ENCODE results near the gene NUP62CL. TPM values are rescaled to one million over a fixed set of nuclear protein-coding genes. Genes with fewer than 3 reads are reported as not detected.

Gene NUP62CL
- total and polyA plus RNA-seq, 2 donors (not counting 1 experiment from before 2014, with no cell fraction given), result 0.89 to 3.2 TPM

GRCh38 chrX:107102980-107103379, 103.3 kb downstream of the NUP62CL start:
- TF ChIP-seq CTCF (IDR thresholded peaks at IDR 0.05) (no peak), EZH2 (IDR thresholded peaks at IDR 0.05; ENCODE audit: borderline replicate concordance, insufficient read depth, low read depth, low read length, poor library complexity, severe bottlenecking) (no peak)
- WGBS (ENCODE audit: insufficient coverage), result no CpG with 5 or more reads among the region's 1 CpG
- no peaks in the 10 kb centered on the region for H3K9me3 Mint-ChIP-seq (ENCODE audit: insufficient read depth)
- Histone ChIP-seq H3K9ac (ENCODE audit: low read length) (no peak overlapping the region), H3K4me3 (ENCODE audit: control extremely low read depth in 1 of 5, extremely low read depth in 1 of 5, insufficient read depth in 1 of 5, low read depth in 2 of 5, low read length in 4 of 5) (no peak overlapping the region), H3K4me2 (replicated peaks; ENCODE audit: low read depth, low read length, poor library complexity, severe bottlenecking) (no peak overlapping the region), H3K4me1 (ENCODE audit: control insufficient read depth in 2 of 2, insufficient read depth in 2 of 2, low read length in 2 of 2) (no peaks in the 10 kb centered on the region), H3K27ac (ENCODE audit: low read length in 2 of 2) (no peak overlapping the region), H4K20me1 (ENCODE audit: control insufficient read depth, insufficient read depth, low read length, poor library complexity, severe bottlenecking) (no peaks in the 10 kb centered on the region), H3K27me3 (replicated peaks in 1 of 4; ENCODE audit: control extremely low read depth in 1 of 4, control insufficient read depth in 3 of 4, insufficient read depth in 4 of 4, low read length in 3 of 4) (no peaks in the 10 kb centered on the region), H3K79me2 (ENCODE audit: control insufficient read depth, insufficient read depth, low read length) (no peaks in the 10 kb centered on the region), H2AFZ (ENCODE audit: insufficient read depth, low read depth, low read length, poor library complexity, severe bottlenecking) (no peak overlapping the region), H3K9me3 (ENCODE audit: control extremely low read depth in 1 of 3, control insufficient read depth in 2 of 3, insufficient read depth in 1 of 3, low read length in 2 of 3) (no peaks in the 10 kb centered on the region), H3K36me3 (replicated peaks in 1 of 2; ENCODE audit: control extremely low read depth in 1 of 2, control insufficient read depth in 1 of 2, extremely low read depth in 1 of 2, insufficient read depth in 2 of 2, low read length in 1 of 2) (peaks cover 0 to 3% of the 10 kb centered on the region in 2 experiments)
- H3K4me1 Mint-ChIP-seq, result peaks cover 7% of the 10 kb centered on the region
- intact Hi-C loops (cut with micrococcal nuclease), result no loop called here
- no peak for ATAC-seq (ENCODE audit: low read depth)
- CTCF ChIA-PET, result no interaction called here
- H3K27ac Mint-ChIP-seq, result no peak overlapping the region
- no peaks in the 10 kb centered on the region for H3K27me3 Mint-ChIP-seq
- POLR2A ChIA-PET, result no interaction called here
- H3K4me3 Mint-ChIP-seq, result no peak overlapping the region
- DNase-seq, result no peak

- Histone ChIP-seq H3K36me3 (replicated peaks in 1 of 2; ENCODE audit: control extremely low read depth in 1 of 2, control insufficient read depth in 1 of 2, extremely low read depth in 1 of 2, insufficient read depth in 2 of 2, low read length in 1 of 2) (no peaks in the 10 kb centered on the region), H2AFZ (ENCODE audit: insufficient read depth, low read depth, low read length, poor library complexity, severe bottlenecking) (no peak overlapping the region), H4K20me1 (ENCODE audit: control insufficient read depth, insufficient read depth, low read length, poor library complexity, severe bottlenecking) (no peaks in the 10 kb centered on the region), H3K4me2 (replicated peaks; ENCODE audit: low read depth, low read length, poor library complexity, severe bottlenecking) (no peak overlapping the region), H3K27ac (ENCODE audit: low read length in 2 of 2) (no peak overlapping the region), H3K79me2 (ENCODE audit: control insufficient read depth, insufficient read depth, low read length) (no peaks in the 10 kb centered on the region), H3K4me3 (ENCODE audit: control extremely low read depth in 1 of 5, extremely low read depth in 1 of 5, insufficient read depth in 1 of 5, low read depth in 2 of 5, low read length in 4 of 5) (no peak overlapping the region), H3K4me1 (ENCODE audit: control insufficient read depth in 2 of 2, insufficient read depth in 2 of 2, low read length in 2 of 2) (no peaks in the 10 kb centered on the region), H3K9me3 (ENCODE audit: control extremely low read depth in 1 of 3, control insufficient read depth in 2 of 3, insufficient read depth in 1 of 3, low read length in 2 of 3) (peaks cover 0 to 4% (median 4%) of the 10 kb centered on the region in 3 donors), H3K27me3 (replicated peaks in 1 of 4; ENCODE audit: control extremely low read depth in 1 of 4, control insufficient read depth in 3 of 4, insufficient read depth in 4 of 4, low read length in 3 of 4) (no peaks in the 10 kb centered on the region), H3K9ac (ENCODE audit: low read length) (no peak overlapping the region)
- POLR2A ChIA-PET, result no interaction called here
- DNase-seq, result no peak
- Mint-ChIP-seq H3K27ac (no peak overlapping the region), H3K9me3 (ENCODE audit: insufficient read depth) (peaks cover 8% of the 10 kb centered on the region), H3K4me1 (peaks cover 4% of the 10 kb centered on the region), H3K27me3 (no peaks in the 10 kb centered on the region), H3K4me3 (no peak overlapping the region)
- TF ChIP-seq CTCF (IDR thresholded peaks at IDR 0.05) (no peak), EZH2 (IDR thresholded peaks at IDR 0.05; ENCODE audit: borderline replicate concordance, insufficient read depth, low read depth, low read length, poor library complexity, severe bottlenecking) (no peak)
- intact Hi-C loops (cut with micrococcal nuclease), result no loop called here
- WGBS (ENCODE audit: insufficient coverage), result no CpG with 5 or more reads among the region's 6 CpGs
- no peak for ATAC-seq (ENCODE audit: low read depth)
- CTCF ChIA-PET, result no interaction called here
Measured at GRCh38 chrX:107076158-107076557, 130.1 kb downstream of the NUP62CL start.

Small RNA genes within 50 kb of the gene (small RNA-seq; reads per million reads assigned to genes)
- not detected for gene RF00019 (ENCODE audit: insufficient read length, low read depth, low replicate concordance)

Other genes starting within 250 kb of the NUP62CL start
- 6.3 and 6.5 TPM in 2 replicates for gene MORC4, start 206.2 kb downstream of the NUP62CL start, total RNA-seq
- gene MORC4, start 206.2 kb downstream of the NUP62CL start, polyA plus RNA-seq, result 1.1 and 2.0 TPM in 2 replicates
- gene RBM41, start 87.6 kb downstream of the NUP62CL start, total RNA-seq, result 32.5 and 36.5 TPM in 2 replicates
- gene RBM41, start 87.6 kb downstream of the NUP62CL start, polyA plus RNA-seq, result 5.2 and 6.4 TPM in 2 replicates
- gene DNAAF6, start 178 bp upstream of the NUP62CL start, total RNA-seq, result not detected in 2 replicates
- not detected in 2 replicates for gene DNAAF6, start 178 bp upstream of the NUP62CL start, polyA plus RNA-seq
- 1.1 TPM in 2 replicates for gene FRMPD3, start 243.2 kb upstream of the NUP62CL start, total RNA-seq
- 2.2 and 2.9 TPM in 2 replicates for gene FRMPD3, start 243.2 kb upstream of the NUP62CL start, polyA plus RNA-seq

All from B cell (primary cell).